ENCODE results near the gene ACOX2.
"Not testable (repeated sequence)": the region's sequence is repeated elsewhere in the genome, so short reads cannot be mapped to it uniquely, and the experiment has no call there.

ACOX2 gene

GRCh38 chr3:58534592-58535494, 2.1 kb downstream of the ACOX2 start:
- DNase-seq, result no peak

DNA sequence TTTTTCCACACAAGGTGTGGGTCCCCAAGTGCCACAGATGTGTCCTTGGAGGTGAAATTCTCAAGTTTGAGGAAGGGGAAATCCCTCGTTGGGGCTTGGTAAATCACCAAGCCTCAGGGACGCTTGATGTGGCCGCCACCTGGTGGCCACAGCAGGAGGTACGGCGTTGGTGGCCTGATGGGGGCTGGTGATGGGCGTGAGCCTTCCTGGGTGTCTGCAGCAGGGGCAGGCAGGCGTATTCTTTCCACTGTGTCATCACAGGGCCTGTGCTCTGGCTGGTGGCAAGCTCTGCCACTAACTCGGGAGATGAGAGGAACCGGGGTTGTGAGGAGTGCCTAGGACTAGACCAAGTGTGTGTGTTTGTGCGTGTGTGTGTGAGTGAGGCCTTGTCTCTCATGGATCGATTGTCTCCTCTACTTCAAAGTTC, 4.2 kb downstream of the ACOX2 start:
- peak; percentile 83 for DNase-seq

- DNase-seq, result no peak
Observed at GRCh38 chr3:58531956-58532355, 5.0 kb downstream of the ACOX2 start.

- DNase-seq, result no peak
Observed at GRCh38 chr3:58531555-58531954, 5.4 kb downstream of the ACOX2 start.

DNA sequence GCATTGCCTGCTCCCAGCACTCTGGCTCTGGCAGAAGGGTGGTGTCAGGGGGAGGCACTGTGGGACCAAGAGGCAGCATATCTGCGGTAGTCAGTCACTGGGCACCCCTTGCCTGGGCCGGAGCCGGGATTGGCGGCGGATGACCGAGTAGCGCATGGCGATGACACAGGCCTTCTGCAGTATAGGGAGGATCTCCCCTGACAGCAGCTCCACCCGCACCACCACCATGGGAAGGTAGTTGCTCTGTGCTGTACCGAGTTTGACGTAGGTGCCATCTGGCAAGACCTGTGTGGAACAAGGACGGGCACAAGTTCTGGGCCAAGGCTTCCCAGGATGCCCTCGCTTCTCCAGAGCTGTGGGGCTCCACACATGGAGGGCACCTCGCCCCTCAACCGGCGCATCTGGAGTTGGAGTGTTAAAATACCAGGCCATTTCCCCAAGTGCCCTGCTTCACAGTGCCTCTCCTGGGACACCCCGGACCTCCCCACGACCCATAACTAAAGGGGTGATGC, 6.6 kb downstream of the ACOX2 start:
- DNase-seq, result no peak

- no peak for DNase-seq
Observed at GRCh38 chr3:58529516-58530353, 7.3 kb downstream of the ACOX2 start.

GRCh38 chr3:58528629-58529028, 8.4 kb downstream of the ACOX2 start:
- no peak for DNase-seq

- not testable (repeated sequence) for DNase-seq
Observed at GRCh38 chr3:58527440-58527839, 9.6 kb downstream of the ACOX2 start.

DNA sequence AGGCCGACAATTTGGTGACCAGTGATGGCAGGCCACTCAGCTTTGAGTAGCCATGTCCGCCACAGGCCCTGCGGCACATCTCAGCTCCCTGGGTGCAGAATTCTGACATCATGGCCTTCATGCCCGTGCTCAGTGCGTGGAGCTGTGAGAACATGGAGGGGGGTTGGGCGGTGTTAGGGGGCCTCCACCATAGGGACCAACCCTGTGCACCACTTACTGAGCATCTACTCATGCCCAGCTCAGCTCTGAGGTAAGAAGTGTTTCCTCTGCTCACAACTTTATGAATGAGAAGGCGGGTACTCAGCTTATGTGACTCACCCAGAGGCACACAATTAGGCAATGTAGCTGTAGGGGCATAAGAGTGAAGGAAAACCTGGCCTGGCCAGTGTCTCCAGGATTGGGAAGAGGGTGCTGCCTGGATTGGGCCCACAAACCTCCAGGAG, 10.5 kb downstream of the ACOX2 start:
- no peak for DNase-seq

DNA sequence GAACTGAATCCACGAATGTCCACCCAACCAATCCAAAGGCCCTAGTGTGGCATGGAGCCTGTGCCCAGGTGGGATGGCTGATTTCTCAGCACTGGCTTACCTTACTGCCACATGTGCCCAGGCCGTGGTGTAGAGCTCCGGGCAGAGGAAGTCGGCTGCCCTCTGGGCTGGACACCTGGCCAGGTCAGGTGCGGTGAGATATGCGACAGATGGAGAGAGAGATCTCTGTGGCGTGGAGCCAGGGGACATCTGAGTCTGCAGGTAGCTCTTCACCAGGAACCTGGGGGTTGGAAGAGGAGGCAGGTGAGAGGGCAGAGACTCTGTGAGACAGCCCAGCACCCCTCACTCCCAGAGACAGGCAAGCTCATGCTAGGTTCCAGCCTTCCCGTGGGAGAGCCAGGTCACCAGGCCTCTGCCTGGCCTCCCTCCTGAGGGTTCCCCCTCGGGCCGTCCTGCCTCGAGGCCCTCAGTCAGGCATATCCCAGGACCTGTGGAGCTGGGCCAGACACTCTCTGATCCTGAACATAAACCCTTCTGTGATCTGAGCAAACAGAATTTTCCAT, 12.6 kb downstream of the ACOX2 start:
- no peak for DNase-seq

DNA sequence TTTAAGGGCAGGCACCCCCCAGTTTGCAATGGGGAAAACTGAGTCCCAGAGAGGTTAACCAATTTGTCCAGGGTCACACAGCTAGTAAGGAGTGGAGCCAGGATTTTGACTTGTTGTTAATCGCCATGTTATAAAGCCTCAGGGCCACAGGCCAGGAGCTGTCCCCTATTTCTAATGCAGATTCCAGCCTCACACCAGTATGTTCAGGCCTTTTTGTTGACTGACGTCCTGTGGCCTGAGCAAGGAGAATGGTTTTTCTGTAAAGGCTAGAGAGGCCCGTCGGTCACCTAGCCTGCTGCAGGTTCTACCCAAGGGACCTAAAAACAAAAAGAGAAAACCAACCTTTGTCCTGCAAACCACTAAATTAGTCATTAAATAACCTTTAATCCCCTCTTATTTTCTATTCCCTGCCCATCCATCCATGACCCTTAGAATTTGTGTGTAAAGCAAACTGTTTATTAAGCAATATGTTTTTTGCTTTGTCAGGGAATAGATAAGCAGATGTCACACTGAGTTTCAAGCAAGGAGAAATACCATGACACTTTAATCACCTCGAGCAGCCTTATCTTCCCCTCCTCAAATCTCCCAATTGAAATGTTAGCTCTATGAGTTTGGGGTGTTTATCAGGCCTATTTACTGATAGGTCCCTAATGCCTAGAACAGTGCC, 14.1 kb downstream of the ACOX2 start:
- no peak for DNase-seq

GRCh38 chr3:58521917-58522631, 14.9 kb downstream of the ACOX2 start:
- DNase-seq, result no peak

GRCh38 chr3:58521336-58521670, 15.7 kb downstream of the ACOX2 start:
- DNase-seq, result no peak

GRCh38 chr3:58520403-58521335, 16.3 kb downstream of the ACOX2 start:
- DNase-seq, result no peak

DNA sequence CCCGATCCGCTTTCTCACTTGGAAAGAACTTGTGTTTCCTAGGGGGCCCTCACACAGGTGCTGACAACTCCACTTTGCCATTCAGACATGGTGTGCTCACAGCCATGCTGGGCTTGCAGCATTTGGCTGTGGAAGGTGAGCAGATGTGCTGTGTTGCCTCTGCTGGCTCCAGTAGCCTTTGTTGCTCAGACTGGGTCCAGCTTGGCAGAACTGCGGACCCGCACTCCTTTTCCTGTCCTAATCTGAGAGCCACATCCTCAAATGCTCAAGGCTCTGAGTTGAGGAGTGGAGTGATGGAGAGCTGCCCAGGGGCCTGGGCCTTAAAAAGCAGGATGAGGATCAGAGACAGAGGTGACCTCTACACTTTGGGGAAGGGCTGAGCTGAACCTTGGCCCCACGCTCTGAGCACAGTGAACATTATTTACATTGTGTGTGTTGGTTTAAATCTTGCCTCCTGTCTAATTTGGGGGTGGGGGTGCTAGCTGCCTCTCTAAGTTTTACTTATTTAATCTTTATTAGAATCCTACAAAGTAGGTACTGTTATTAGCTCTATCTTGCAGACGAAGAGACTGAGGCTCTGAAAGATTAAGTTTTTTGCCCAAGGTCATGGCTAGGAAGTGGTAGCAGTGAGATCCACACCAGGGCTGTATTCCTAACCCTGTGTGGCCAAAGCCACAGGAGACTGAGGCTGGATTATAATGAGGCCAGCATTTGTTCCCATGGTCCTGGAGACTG, 17.2 kb downstream of the ACOX2 start:
- DNase-seq, result no peak

DNA sequence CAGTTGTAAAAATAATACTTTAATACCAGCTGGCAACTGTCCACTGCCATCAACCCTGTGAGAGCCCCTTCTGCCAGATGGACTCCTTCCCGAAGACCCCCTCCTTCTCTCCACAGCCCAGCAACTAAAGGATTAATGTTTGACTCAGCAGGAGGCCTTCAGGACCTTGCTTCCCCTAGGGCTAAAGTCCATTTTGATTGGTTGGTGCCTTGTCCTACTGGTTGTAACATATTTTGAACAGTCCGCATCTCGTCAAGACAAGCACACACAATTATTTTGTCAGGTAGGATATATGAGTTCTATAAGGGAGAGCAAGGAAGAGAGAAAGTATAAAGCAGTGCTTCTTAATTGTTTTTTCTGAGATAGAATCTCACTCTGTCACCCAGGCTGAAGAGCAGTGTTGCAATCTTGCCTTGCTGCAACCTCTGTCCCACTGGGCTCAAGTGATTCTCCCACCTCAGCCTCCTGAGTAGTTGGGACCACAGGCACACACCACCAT, 18.6 kb downstream of the ACOX2 start:
- no peak for DNase-seq

GRCh38 chr3:58514405-58514804, 22.6 kb downstream of the ACOX2 start:
- no peak for DNase-seq

GRCh38 chr3:58508437-58508836, 28.6 kb downstream of the ACOX2 start:
- no peak for DNase-seq

DNA sequence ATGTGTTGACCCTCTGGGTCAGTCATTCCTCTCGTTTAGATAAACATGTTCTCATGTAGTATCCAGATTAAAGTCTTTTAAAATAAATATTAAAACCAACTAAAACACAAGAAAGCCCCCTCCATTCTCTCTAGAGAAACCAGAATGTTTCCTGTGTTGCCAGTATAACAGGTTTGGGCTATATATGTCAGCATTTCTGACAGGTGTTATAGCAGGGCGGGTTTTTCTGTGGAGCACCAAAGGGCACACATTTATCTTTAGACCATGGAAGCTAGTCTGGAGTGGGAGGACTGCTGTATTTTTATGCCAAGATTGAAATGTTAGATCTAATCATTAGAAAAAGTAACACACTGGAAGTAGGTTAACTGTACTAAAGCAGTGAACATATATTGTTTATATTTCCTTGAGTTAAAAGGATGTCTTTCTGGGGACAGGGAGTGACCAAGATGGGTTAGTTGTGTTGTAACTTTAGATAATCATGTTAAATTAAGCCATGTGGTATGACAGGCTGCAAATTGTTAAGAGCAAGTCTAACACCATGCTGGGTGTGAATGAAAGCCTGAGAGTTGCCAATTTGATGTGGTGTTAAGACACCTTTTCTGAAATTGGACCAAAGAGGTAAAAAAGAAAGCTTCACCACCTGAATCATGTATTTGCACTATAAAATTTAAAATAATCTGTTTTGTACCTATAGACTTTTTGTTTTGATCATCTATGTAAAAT, 29.5 kb downstream of the ACOX2 start:
- DNase-seq, result no peak
